Suppressor macrophage (primary cell): ENCODE results near the gene TLE2.
"Not testable (repeated sequence)": the region's sequence is repeated elsewhere in the genome, so short reads cannot be mapped to it uniquely, and the experiment has no call there.

Source experiments
- DNase-seq, 4 experiments: peaks; one replicate each; pipeline ENCODE4 v3.0.0-alpha.2; 2020 to 2022

The TLE2 gene

DNA sequence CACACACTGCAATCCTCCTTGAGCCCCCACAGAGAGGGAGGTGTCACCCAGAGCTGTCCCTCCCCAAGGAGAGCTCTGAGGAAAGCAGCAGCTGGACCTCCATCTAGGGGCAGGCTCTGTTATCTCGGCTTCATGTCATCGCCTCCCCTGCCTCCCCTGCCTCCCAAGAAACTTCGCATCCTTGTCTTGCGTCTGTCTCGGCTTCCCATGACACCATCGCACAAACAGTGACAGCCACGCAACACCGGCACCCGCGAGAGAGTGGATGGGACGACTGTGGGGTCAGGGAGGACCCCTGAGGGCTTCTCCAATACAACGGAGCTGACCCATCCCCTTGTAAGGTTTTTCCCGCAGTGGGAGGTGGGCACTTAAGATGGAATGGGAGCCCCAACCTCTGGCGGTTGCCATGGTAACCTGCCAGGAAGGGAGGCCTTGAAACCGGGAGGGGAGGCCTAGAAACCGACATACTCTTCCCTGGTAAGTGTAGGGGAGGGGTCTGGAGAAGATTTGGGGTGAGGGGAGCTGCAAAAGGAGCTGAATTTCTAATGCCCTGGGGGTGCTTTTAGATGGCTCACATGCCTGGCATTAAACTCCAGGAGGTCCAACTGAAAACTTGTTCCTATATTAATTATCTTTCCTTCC, 16.3 kb downstream of the TLE2 start:
- DNase-seq, result no peak

DNA sequence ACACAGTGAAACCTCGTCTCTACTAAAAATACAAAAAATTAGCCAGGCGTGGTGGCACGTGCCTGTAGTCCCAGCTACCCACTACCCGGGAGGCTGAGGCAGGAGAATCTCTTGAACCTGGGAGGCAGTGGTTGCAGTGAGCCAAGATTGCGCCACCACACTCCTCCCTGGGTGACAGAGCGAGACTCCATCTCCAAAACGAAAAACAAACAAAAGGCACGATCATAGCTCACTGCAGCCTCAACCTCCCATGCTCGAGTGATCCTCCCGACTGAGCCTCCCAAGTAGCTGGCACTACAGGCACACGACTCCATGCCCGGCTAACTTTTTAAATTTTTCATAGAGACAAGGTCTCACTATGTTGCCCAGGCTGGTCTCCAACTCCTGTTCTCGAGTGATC, 17.0 kb downstream of the TLE2 start:
- not testable (repeated sequence) for DNase-seq

DNA sequence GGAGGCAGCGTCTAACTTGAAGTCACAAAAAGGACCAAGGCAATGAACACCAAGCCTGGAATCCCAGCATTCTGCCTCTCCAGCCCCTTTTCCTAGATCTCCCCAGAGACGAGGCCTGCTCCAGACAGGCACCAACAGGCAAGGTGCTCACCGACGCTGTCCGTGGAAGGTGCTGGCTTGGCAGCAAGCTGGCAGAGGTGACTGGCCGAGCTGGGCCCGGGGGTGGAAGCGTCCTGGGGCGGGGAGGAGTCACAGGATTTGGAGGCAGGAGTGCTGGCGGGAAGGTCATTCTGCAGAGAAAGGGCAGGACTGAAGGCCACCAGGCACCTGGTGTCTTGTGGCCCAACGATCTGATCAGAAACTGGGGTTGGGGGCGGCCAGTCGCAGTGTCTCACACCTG, 18.2 kb downstream of the TLE2 start:
- no peak for DNase-seq

DNA sequence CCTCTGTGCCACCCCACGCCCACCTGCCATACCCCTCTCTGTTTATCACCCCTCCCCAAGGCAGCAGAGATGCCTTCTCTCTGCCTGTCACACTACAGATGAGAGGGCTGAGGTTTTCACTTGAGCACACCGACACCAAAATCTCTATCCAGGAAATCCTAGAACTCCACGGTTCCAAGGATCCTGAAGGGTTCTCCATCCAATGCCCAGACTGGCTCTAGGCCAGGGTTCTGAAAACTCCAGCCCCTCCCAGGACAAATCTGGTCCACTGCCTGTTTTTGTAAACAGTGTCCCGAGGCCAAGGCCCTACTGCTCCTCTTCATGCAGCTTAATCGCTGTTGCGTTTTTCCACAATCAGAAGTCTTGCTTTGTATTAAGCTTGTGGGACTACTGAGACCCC, 20.1 kb downstream of the TLE2 start:
- DNase-seq, result no peak

DNA sequence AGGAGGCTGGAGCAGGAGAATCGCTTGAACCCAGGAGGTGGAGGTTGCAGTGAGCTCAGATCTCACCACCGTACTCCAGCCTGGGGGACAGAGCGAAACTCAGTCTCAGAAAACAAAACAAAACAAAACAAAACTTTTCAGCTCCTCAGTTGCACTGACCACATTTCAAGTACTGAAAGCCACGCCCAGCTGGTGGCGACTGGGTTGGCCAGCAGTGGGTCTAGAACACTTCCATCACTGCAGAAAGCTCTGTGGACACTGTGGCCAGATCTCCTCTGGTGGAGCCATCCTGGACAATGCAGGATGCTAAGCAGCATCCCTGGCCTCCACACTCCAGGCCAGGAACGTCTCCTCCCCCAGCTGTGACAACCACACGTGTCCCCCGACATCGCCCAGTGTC, 21.1 kb downstream of the TLE2 start:
- DNase-seq, result no peak

DNA sequence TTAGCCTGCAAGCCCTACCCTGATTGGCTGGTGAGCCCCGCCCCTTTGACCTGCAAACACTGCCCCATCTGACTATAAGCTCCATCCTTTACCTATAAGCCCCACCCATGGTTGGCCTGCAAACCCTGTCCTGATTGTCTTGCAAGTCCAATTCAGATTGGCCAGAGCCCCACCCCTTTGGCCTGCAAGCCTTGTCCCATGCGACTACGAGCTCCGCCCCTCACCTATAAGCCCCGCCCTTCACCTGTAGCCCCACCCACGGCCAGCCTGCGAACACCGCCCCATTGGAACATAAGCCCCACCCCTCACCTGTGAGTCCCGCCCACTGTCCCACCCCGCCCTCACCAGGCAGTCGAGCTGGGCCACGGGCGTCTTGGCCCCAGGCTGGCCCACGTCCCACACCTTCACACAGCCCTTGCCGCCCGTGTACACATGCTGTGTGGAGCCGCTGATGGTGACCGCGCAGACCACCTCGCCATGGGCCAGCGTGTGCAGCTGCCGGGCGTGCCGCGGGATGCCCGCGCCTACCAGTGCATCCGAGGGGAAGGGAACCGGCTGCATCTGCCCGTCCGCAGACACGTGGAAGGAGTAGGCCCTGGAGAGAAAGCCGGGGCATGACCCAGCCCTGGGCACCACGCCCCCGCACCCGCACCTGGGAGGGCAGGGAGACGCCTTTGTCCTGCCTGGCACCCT, 22.9 kb downstream of the TLE2 start:
- no peak for DNase-seq

DNA sequence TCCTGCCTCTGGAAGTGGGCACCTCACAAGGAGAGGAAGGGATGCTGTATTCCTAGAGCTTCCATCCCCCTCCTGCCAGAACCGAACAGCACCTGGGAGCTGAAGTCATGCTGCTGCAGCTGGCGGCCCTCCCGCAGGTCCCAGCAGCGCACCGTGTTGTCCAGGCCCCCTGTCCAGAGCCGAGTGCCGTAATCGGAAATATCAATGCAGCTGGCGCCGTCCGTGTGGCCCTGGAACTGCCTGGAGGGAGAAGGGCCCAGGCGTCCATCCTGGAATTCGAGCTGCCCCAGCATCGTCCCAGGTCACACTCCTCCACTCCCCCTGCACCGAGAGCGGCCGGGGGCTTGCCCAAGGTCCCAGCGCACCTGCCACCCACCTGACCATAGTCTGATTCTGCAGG, 23.7 kb downstream of the TLE2 start:
- no peak for DNase-seq

DNA sequence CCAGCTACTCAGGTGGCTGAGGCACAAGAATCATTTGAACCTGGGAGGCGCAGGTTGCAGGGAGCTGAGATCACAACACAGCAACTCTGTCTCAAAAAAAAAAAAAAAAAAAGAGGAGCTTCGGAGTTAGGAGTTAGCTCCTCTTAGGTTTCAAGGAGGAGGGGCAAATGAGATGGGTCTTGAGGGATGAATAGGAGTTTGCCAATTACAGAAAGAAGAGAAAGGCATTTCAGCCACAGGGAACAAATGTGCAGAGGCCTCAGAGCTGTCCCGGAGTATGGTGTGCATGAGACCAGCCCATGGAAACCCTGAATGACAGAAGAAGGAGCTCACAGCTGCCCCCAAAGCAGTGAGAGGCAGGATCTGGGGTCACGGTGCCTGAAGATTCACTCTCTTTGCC, 24.6 kb downstream of the TLE2 start:
- DNase-seq, result no peak

DNA sequence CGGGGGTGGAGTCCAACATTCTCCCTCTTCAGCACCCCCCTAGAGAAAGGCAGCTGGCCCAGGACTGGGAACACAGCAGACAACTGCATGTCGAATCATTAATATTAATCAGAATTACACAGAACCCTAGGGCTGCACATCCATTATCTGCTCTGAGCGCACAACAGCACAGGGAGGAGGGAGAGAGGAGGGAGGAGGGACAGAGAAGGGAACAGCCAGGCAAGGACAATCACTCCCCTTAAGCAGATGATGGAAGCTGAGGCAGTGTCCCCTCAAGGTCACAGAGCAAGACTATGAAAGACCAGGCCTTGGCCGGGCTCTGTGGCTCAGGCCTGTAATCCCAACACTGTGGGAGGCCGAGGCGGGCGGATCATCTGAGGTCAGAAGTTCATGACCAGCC, 26.0 kb downstream of the TLE2 start:
- DNase-seq, result no peak

DNA sequence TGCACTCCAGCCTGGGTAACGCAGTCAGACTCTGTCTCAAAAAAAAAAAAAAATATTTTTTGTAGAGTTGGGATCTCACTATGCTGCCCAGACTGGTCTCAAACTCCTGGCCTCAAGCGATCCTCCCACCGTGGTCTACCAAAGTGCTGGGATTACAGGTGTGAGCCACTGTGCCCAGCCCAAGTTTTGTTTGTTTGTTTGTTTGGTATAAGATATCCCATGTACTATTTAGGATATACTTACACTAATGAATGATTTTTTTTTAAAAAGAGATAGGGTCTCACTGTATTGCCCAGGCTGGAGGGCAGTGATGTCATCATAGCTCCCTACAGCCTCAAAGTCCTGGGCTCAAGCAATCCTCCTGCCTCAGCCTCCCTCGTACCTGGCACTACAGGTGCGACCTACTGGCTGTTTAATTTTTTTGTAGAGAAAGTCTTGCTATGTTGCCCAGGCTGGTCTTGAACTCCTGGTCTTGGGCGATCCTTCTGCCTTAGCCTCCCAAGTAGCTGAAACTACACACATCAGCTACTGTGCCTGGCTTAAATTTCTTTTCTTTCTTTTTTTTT, 27.8 kb downstream of the TLE2 start:
- DNase-seq, result no peak

DNA sequence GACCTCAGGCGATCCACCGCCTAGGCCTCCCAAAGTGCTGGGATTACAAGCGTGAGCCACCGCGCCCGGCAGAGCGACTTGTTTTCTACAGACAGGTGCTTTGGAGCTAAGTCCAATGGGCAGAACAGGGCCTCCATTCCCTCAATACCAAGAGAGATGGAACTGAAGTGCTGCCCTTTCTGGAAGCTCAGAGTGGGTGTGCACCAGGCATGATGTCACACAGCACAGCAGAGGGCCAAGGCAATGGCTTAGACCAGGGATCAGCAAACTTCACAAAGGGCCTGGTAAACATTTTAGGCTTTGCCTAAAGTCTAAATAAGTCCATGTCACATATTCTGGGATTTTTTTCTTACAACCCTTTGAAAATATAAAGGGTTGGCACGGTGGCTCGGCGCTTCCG, 30.4 kb downstream of the TLE2 start:
- DNase-seq, result no peak

DNA sequence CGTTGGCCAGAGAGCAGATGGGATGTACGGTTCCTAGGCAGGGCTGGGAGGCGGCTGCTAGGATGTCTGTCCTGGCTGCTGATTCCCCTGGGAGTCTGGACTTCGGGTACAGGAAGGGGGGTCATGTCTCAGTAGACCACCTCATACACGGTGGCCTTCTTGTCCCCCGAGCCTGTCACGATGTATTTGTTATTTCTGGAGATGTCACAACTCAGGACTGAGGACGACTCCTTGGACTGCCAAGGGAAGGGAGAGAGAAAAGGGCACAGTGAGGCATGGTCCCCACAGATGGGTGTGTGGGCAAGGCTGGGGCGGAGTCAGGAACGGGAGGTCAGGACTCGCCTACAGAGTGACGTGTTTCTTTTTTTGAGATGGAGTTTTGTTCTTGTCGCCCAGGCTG, 31.4 kb downstream of the TLE2 start:
- no peak for DNase-seq

DNA sequence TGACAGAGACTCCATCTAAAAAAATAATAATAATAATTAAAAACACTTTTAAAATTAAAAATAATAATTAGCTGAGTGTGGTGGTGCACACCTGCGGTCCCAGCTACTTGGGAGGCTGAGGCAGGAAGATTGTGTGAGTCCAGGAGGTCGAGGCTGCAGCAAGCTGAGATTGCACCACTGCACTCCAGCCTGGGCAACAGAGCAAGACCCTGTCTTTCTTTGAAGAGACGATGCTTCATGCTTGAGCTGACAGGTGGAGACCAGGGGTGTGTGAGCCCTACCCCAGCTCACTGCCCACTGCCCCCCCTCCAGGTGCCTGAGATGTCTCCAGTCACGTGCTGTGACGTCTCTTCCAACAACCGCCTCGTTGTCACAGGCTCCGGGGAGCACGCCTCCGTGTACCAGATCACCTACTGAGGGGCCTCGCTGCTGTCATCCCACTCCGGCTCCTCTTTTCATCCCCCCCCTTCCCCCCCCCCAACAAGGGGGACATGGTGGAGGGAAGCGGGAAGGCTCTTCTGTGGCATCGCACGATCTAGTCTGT, 34.4 kb downstream of the TLE2 start:
- no peak for DNase-seq

DNA sequence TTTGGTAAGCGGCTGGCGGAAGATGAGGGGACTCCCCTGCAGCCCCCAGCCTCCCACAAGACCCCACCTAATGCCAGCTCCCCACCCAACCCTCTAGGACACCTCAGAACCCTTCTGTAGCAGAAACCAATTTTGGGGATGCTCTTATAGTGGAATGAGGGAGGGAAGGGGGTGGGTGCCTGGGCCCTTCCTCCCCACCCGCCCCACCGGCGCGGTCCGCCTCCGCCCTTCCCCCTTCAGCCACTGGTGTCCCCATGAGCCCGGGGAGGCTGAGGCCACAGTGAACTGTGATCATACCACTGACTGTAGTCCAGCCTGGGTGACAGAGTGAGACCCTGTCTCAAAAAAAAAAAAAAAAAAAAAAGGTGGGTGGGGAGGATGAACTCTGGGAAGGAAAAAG, 35.5 kb downstream of the TLE2 start:
- DNase-seq, result no peak

DNA sequence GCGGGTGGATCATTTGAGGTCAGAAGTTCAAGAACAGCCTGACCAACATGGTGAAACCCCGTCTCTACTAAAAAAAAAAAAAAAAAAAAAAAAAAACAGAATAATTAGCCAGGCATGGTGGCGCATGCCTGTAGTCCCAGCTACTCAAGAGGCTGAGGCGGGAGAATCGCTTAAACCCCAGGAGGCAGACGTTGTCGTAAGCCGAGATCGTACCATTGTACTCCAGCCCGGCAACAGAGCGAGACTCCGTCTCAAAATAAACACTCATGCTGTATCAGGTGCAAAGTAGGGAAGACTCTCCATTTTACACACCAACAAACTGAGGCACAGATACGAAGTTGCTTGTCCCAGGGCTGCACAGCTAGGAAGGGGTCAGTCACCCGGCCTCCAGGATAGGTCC, 36.1 kb downstream of the TLE2 start:
- DNase-seq, result no peak

DNA sequence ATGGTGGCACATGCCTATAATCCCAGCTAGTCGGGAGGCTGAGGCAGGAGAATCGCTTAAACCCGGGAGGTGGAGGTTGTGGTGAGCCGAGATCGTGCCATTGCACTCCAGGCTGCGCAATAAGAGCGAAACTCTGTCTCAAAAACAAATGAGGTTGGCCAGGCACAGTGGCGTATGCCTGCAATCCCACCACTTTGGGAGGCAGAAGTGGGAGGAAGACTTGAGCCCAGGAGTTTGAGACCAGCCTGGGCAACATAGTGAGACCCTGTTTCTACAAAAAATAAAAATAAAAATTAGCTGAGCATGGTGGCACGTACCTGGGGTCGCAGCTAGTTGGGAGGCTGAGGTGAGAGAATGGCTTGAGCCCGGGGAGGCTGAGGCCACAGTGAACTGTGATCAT, 36.7 kb downstream of the TLE2 start:
- DNase-seq, result not testable (repeated sequence)

DNA sequence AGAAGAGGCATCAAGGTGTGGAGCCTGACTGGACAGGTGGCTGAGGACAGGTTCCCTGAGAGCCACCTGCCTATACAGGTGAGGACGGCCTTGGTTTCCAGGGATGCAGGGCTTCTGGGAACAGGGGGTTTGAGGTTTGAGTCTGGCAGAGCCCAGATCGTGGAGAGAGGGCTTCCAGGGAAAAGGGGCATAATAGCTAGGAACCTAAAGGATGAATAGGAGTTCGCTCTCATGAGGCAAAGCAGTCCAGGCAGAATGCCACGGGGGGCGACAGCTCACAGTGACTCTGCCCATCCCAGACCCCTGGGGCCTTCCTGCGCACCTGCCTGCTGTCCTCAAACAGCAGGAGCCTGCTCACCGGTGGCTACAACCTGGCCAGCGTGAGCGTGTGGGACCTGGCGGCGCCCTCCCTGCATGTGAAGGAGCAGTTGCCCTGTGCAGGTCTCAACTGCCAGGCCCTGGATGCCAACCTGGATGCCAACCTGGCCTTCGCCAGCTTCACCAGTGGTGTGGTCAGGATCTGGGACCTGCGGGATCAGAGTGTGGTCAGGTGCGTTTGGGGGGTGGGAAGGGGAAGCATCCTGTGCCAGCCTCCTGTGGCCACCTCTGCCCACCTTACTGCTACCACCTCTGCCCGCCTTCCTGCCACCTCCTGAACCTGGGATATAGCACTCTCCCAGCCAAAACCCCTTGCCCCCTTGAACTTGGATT, 39.7 kb downstream of the TLE2 start:
- DNase-seq, result no peak

DNA sequence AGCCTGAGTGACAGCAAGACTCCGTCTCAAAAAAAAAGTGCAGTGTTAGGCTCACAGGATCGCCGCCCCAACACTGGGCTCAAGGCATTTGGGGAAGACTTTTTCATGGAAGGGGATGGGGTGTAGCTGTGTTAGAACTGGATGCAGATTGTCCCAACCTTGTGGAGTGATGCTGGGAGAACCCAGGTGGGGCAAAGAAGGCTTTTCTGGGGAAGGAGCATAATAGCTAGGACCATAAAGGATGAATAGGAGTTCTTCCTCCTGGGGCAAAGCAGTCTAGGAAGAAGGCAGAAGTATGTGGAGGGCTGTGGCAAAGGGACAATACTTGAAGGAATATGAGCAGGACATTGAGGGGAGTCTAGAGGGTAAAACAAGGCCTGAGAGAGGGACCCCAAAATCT, 40.5 kb downstream of the TLE2 start:
- no peak for DNase-seq

DNA sequence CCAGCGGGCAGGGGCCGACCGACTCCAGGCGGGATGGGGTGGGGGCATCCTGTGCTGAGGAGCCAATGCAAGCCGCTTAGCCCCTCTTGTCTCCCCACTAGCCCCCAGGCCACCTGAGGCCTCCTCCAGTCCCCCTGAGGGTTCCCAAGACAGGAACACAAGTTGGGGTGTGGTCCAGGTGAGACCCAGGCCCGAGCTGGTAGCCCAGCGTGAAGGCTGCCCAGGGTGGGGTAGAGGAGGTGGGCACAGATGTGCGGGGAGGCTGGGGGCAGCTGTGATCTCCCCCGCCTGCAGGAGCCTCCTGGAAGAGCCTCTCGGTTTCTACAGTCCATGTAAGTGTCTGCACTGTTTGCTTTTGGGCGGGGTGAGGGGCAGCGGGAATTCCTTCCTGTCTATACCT, 41.3 kb downstream of the TLE2 start:
- no peak for DNase-seq

DNA sequence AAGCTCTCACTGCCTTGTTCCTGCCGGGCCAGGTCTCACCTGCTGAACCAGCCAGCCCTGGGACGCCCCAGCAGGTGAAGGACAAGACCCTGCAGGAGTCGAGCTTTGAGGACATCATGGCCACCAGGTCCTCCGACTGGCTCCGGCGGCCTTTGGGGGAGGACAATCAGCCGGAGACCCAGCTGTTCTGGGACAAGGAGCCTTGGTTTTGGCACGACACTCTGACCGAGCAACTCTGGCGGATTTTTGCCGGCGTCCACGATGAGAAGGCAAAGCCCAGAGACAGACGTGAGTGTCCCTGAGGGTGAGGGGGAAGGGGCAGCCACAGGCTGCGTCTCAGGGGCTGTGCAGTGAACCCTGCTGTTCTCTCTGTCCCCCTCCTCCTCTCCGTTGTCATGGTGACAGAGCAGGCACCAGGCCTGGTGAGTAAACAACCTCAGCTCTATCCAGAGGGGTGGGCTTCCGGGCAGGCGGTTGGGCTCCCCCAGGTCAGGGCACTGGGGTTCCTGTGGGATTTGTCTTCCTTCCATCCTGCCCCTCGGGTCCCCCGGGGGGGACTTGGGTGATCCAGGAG, 42.0 kb downstream of the TLE2 start:
- DNase-seq, result no peak

DNA sequence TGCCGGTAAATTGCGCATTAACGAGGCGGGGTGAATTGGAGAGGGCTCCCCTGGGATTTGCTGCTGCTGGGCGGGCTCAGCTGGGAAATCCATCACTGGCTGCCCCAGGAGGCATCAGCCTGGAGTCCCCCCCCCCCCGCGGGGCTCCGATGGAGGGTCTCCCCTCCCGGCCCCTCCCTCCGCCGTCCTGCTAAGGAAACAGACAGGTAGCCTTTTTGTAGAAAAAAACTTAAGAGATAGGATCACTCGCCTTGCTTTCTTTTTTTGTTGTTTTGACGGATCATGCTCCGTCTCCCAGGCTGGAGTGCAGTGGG, 44.9 kb downstream of the TLE2 start:
- no peak for DNase-seq

DNA sequence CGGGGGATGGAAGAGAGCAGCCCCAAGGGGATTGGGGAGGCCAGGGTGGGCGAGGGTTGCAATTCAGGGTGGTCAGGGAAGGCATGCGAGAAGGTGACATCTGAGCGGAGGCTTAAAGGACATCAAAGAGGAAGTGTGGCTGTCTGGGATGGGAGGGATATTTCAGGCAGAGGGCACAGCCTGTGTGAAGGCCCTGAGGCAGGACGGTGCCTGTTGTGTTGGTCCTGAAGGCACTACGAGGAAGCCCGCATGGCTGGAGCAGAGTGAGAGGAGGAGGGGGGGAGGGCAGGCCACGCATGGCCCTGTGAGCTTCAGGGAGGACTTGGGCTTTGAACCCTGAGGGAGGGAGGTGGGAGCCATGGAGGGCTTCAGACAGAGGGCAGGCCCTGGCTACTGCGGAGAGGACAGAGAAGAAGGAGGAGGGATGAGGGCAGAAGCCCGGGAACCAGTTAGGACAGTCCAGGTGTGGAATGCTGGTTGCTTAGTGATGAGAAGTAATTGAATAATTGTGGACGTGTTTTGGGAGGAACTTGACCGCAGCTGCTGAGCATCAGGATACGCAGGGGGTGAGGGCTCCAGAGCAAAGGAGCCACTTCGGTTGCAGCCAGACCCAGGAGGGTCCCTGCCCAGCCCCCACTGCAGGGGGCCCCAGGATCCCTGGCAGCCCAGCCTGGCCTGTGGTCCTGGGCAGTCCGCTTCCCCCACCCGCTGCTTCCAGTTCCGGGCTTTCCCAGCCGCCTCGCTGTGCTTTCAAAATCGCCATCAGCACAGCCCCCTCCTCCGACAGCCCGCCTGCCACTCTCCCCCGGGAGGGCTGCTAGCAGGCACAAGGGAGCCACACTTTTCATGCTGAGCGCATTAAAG, 45.5 kb downstream of the TLE2 start:
- peak in 3 of 4 experiments; percentile 17 to 35 (median 26) for DNase-seq
